ENCODE results near the gene ZNF888.
A peak's percentile ranks its signal among the peaks of the same experiment; 100 is the strongest.
"Not testable (repeated sequence)": the region's sequence is repeated elsewhere in the genome, so short reads cannot be mapped to it uniquely, and the experiment has no call there.

Gene ZNF888

DNA sequence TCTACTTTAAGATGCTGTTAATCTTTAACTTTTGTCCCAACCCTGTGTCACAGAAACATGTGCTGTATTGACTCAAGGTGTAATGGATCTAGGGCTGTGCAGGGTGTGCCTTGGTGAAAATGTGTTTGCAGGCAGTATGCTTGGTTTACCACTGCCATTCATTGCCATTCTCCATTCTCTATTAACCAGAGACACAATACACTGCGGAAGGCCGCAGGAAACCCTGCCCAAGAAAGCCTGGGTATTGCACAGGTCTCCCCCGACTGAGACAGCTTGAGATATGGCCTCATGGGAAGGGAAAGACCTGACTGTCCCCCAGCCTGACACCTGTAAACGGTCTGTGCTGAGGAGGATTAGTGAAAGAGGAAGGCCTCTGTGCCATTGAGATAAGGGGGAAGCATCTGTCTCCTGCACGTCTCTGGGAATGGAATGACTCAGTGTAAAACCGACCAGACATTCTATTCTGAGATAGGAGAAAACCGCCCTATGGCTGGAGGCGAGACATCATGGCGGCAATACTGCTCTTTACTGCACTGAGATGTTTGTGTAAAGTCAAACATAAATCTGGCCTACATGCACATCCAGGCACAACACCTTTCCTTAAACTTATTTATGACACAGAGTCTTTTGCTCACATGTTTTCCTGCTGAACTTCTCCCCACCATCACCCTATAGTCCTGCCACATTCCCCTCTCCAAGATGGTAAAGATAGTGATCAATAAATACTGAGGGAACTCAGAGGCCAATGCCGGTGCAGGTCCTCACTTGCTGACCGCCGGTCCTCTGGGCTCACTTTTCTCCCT, 13.1 kb upstream of the ZNF888 start:
- TF ChIP-seq, protein P1, sequence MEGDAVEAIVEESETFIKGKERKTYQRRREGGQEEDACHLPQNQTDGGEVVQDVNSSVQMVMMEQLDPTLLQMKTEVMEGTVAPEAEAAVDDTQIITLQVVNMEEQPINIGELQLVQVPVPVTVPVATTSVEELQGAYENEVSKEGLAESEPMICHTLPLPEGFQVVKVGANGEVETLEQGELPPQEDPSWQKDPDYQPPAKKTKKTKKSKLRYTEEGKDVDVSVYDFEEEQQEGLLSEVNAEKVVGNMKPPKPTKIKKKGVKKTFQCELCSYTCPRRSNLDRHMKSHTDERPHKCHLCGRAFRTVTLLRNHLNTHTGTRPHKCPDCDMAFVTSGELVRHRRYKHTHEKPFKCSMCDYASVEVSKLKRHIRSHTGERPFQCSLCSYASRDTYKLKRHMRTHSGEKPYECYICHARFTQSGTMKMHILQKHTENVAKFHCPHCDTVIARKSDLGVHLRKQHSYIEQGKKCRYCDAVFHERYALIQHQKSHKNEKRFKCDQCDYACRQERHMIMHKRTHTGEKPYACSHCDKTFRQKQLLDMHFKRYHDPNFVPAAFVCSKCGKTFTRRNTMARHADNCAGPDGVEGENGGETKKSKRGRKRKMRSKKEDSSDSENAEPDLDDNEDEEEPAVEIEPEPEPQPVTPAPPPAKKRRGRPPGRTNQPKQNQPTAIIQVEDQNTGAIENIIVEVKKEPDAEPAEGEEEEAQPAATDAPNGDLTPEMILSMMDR (IDR thresholded peaks at IDR 0.05; ENCODE audit: low read depth, low read length, missing control alignments) = no peak
- no peaks in the 10 kb centered on the region for H3K36me3 ChIP-seq (replicated peaks)
- in situ Hi-C loops (cut with HindIII; ENCODE audit: low pct_ligation_motif_present, low sequenced_read_pairs) = no loop called here
- H3K27me3 ChIP-seq (replicated peaks) = no peaks in the 10 kb centered on the region
- no peak overlapping the region for H3K4me3 ChIP-seq (ENCODE audit: low read depth, low read length)
- H3K27ac ChIP-seq = no peak overlapping the region
- DNase-seq = no peak

DNA sequence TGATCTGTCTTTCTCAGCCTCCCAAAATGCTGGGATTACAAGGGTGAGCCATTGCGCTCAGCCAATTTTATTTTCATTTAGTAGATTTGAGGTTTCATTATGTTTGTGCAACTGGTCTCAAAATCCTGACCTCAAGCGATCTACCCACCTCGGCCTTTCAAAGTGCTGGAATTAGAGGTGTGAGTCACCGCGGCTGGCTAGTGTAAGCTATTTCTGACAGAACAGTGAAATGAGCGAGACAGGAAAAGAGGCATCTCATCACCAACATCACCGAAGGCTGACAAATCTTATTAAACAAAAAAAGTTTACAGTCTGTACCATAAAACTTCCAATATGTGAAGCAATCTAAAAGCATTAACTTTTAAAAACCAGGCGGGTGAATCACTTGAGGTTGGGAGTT, 12.2 kb upstream of the ZNF888 start:
- in situ Hi-C loops (cut with HindIII; ENCODE audit: low pct_ligation_motif_present, low sequenced_read_pairs) = no loop called here
- TF ChIP-seq, protein P1 (IDR thresholded peaks at IDR 0.05; ENCODE audit: low read depth, low read length, missing control alignments) = no peak
- H3K4me3 ChIP-seq (ENCODE audit: low read depth, low read length) = no peak overlapping the region
- no peaks in the 10 kb centered on the region for H3K36me3 ChIP-seq (replicated peaks)
- peak; percentile 43 for DNase-seq
- H3K27me3 ChIP-seq (replicated peaks) = no peaks in the 10 kb centered on the region
- H3K27ac ChIP-seq = no peak overlapping the region

DNA sequence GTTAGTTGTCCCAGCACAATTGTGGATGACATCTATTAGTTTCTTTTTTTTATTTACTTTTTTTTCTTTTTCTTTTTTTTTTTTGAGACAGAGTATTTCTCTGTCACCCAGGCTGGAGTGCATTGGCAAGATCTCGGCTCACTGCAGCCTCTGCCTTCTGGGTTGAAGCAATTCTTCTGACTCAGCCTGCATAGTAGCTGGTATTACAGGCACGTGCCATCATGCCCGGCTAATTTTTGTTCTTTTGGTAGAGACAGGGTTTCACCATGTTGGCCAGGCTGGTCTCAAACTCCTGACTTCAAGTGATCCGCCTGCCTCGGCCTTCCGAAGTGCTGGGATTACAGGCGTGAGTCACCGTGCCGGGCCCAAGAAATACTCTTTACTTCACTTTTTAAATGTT, 1.4 kb upstream of the ZNF888 start:
- H3K27me3 ChIP-seq (replicated peaks); H3K4me3 ChIP-seq (ENCODE audit: low read depth, low read length); in situ Hi-C loops (cut with HindIII; ENCODE audit: low pct_ligation_motif_present, low sequenced_read_pairs); DNase-seq; H3K36me3 ChIP-seq (replicated peaks); H3K27ac ChIP-seq: not testable (repeated sequence)

DNA sequence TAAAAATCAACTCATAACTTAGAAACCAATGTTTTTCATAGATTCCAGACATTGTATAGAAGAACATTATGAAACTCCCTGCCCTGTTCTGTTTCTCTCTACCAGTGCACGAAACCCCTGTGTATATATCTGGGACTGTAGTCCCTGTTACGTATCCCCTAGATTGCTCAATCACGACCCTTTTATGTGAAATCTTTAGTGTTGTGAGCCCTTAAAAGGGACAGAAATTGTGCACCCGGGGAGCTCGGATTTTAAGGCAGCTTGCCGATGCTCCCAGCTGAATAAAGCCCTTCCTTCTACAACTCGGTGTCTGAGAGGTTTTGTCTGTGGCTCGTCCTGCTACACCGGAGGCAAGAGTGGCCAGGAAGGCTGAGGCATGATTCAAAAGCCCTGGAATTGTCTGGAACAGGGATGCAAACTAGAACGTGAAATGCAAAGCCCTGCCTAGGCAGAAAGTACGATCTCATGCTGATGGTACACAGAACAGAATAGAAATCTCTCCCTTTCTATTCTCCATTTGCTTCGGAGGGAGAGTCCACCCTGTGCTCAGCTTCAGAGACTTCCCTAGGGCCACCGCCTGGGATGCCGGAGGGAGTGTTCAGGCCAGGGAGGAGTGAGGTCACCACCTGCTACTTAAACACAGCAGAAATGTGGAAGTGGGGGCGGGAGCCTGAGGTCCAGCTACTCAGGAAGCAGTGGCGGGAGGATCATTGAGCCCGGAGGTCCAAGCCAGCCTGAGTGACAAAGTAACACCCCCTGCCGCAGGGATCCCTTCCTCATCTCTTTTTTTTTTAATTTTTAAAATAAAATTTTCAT, 758 bp upstream of the ZNF888 start:
- H3K4me3 ChIP-seq (ENCODE audit: low read depth, low read length) = peak overlapping the region; percentile 66
- DNase-seq = peak; percentile 6
- H3K36me3 ChIP-seq (replicated peaks) = peaks cover 7% of the 10 kb centered on the region
- H3K27ac ChIP-seq = no peak overlapping the region
- TF ChIP-seq, protein P1 (IDR thresholded peaks at IDR 0.05; ENCODE audit: low read depth, low read length, missing control alignments) = no peak
- no peaks in the 10 kb centered on the region for H3K27me3 ChIP-seq (replicated peaks)
- in situ Hi-C loops (cut with HindIII; ENCODE audit: low pct_ligation_motif_present, low sequenced_read_pairs) = no loop called here

DNA sequence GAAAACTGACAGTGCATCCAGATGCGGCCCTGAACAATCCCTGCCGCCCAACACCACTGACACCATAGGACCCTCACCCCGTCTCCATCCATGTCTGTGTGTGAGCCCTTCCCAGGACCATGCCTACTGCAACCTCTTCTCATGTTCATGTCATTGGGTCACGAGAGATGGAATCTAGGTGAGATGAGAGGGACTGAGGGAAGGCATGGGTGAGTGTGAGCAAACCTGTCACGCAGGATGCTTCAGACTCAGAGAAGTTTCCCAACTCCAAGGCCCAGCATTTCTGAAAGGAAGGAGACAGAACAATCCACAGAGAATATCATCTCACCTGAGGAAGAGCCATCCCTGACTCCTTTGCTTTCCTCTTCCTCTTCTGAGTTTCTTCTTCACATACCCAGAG, 5.7 kb downstream of the ZNF888 start:
- in situ Hi-C loops (cut with HindIII; ENCODE audit: low pct_ligation_motif_present, low sequenced_read_pairs) = no loop called here

DNA sequence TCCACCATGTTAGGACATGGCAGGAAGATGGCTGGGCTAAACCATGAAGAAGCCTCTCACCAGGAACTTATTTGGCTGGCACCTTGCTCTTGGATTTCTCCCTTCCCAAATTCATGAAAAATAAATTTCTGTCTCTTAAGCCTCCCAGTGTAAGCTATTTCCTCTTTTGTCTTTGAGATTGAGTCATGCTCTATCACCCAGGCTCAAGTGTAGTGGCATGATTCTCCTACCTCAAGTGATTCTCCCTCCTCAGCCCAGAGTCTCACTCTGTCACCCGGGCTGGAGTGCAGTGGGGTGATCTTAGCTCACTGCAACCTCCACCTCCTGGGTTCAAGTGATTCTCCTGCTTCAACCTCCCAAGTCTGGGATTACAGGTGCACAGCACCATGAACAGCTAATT, 12.6 kb downstream of the ZNF888 start:
- peaks cover 2% of the 10 kb centered on the region for H3K36me3 ChIP-seq (replicated peaks)

More for the DNA sequence above, 5.7 kb downstream of the ZNF888 start:
- Histone ChIP-seq H3K36me3 (replicated peaks) (no peaks in the 10 kb centered on the region), H3K4me3 (ENCODE audit: low read depth, low read length) (no peak overlapping the region), H3K27ac (no peak overlapping the region), H3K27me3 (replicated peaks) (no peaks in the 10 kb centered on the region)
- DNase-seq = no peak
- TF ChIP-seq, protein P1 (IDR thresholded peaks at IDR 0.05; ENCODE audit: low read depth, low read length, missing control alignments) = no peak

DNA sequence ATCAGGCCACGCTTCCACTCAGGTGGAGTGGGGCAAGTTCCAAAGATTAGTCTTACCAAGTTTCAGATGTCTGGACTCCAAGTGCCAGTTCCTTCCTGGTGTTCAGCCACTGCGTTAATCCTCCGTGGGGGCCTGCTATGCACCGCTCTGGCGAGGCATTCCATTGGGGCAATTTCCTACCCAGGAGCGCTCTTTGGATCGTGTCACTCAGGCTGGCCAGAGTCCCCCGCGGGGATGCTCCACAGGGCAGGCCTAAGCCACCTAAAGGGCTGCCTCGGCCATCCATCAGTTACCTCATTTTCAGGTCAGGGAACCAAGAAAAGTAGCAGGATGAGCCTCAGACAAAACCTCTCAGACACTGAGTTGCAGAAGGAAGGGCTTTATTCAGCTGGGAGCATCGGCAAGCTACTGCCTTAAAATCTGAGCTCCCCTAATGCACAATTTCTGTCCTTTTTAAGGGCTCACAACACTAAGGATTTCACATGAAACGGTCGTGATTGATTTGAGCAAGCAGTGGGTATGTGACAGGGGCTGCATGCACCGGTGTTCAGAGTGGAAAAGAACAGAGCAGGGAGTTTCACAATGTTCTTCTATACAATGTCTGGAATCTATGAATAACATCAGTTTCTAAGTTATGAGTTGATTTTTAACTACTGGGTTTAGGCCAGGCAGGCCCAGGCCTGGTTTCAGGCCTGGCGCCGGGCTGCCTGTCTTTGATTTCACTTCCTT, 19.0 kb downstream of the ZNF888 start:
- H3K27me3 ChIP-seq (replicated peaks); DNase-seq; H3K27ac ChIP-seq; H3K36me3 ChIP-seq (replicated peaks); in situ Hi-C loops (cut with HindIII; ENCODE audit: low pct_ligation_motif_present, low sequenced_read_pairs); H3K4me3 ChIP-seq (ENCODE audit: low read depth, low read length): not testable (repeated sequence)

More for the DNA sequence above, 12.6 kb downstream of the ZNF888 start:
- TF ChIP-seq, protein P1 (IDR thresholded peaks at IDR 0.05; ENCODE audit: low read depth, low read length, missing control alignments) = no peak
- H3K27me3 ChIP-seq (replicated peaks) = no peaks in the 10 kb centered on the region
- no peak for DNase-seq
- H3K4me3 ChIP-seq (ENCODE audit: low read depth, low read length) = no peak overlapping the region
- H3K27ac ChIP-seq = no peak overlapping the region
- in situ Hi-C loops (cut with HindIII; ENCODE audit: low pct_ligation_motif_present, low sequenced_read_pairs) = no loop called here

All from brain microvascular endothelial cell (primary cell).